Esophagus squamous epithelium (tissue), 4 donors: ENCODE measurements around the gene CHMP5.

Experiments used
- CTCF ChIP-seq, 6 experiments: fragments of 450-650 bp in 4 of 6; fragments of 200-600 bp in 2 of 6; sonication (generic) in 2 of 6; IDR thresholded peaks; one replicate each; pipeline ENCODE4 v1.5.1; 2016 to 2019; ENCODE audit warnings: antibody characterized with exemption in 6 of 6, mild to moderate bottlenecking in 4 of 6, moderate library complexity in 4 of 6
- POLR2A ChIP-seq, 4 donors: fragments of 450-650 bp; IDR thresholded peaks; one replicate each; pipeline ENCODE4 v1.6.1; 2017; ENCODE audit warnings: antibody characterized with exemption in 4 of 4, mild to moderate bottlenecking in 4 of 4, moderate library complexity in 3 of 4

GRCh38 chr9:33310748-33311147, 45.9 kb downstream of the CHMP5 start:
- TF ChIP-seq CTCF (IDR thresholded peaks at IDR 0.05), result no peak
- no peak for TF ChIP-seq POLR2A (IDR thresholded peaks at IDR 0.05)
